HFFc6 (cell line): ENCODE data around the gene CENPP. TPM values are rescaled to one million over a fixed set of nuclear protein-coding genes. Genes with fewer than 3 reads are reported as not detected.

Experiments used
- DNase-seq: peaks from one replicate; pipeline ENCODE4 v3.0.0-alpha.2; 2018
- H3K27ac Mint-ChIP-seq: 2 replicates; pipeline ENCODE4 v1.8.0; 2020; ENCODE audit warnings: mild to moderate bottlenecking, mixed read lengths
- H3K27me3 Mint-ChIP-seq: 2 replicates; pipeline ENCODE4 v1.8.0; 2021; ENCODE audit warnings: mild to moderate bottlenecking, moderate library complexity, mixed read lengths; ENCODE audit not compliant: insufficient read depth
- H3K36me3 Mint-ChIP-seq: 2 replicates; pipeline ENCODE4 v1.8.0; 2021; ENCODE audit warnings: low read depth, mixed read lengths
- H3K4me1 Mint-ChIP-seq: 2 replicates; pipeline ENCODE4 v1.8.0; 2020; ENCODE audit warnings: low read depth, mixed read lengths
- H3K4me3 Mint-ChIP-seq: 2 replicates; pipeline ENCODE4 v1.8.0; 2020; ENCODE audit warnings: mild to moderate bottlenecking, moderate library complexity, mixed read lengths
- H3K9me3 Mint-ChIP-seq: 2 replicates; pipeline ENCODE4 v1.8.0; 2020; ENCODE audit warnings: mild to moderate bottlenecking, mixed read lengths
- total RNA-seq, 6 experiments: library from RNA; stranded (reverse); fragmentation: NEBNext Ultra II Directional; extraction: Animal tissue kit (Norgen Biotek cat#: 25700); gene quantifications; 2 replicates in 1 of 6; 3 replicates in 5 of 6; pipeline ENCODE4 v1.2.3, GENCODE V29; 2021
- TF ChIP-seq, protein P1 (sequence below): fragments of 200-600 bp; sonication (generic); IDR thresholded peaks from 2 replicates; pipeline ENCODE4 v1.5.0; 2021; ENCODE audit warnings: antibody characterized with exemption, mild to moderate bottlenecking

CENPP gene
- total RNA-seq, 6 experiments from 2014 or later = 3.0 to 7.0 (median 6.0) TPM

DNA sequence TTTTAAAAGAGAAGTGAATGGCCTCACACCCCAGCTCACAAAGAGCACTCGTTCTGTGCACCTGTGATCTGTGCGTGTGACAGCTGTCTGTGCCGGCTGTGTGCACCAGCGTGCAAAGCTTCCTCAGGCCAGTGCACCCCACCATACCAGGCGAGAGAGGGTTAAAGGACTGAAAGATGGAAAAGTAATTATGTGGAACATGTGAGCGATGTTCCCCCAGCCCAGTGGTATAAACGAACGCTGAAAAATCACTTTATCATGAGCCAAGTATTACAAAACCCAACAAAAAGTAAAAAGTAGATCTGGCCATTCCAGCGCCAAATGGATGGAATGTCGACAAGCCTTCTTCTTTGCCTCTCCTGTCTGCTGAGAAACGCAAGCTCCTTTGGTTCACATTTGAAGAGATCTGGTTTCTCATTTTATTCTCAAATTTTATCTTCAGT lies 290.5 kb downstream of the CENPP start:
- H3K4me3 Mint-ChIP-seq = no peak overlapping the region
- TF ChIP-seq, protein P1, sequence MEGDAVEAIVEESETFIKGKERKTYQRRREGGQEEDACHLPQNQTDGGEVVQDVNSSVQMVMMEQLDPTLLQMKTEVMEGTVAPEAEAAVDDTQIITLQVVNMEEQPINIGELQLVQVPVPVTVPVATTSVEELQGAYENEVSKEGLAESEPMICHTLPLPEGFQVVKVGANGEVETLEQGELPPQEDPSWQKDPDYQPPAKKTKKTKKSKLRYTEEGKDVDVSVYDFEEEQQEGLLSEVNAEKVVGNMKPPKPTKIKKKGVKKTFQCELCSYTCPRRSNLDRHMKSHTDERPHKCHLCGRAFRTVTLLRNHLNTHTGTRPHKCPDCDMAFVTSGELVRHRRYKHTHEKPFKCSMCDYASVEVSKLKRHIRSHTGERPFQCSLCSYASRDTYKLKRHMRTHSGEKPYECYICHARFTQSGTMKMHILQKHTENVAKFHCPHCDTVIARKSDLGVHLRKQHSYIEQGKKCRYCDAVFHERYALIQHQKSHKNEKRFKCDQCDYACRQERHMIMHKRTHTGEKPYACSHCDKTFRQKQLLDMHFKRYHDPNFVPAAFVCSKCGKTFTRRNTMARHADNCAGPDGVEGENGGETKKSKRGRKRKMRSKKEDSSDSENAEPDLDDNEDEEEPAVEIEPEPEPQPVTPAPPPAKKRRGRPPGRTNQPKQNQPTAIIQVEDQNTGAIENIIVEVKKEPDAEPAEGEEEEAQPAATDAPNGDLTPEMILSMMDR = no peak
- H3K4me1 Mint-ChIP-seq = no peaks in the 10 kb centered on the region
- no peak for DNase-seq
- no peak overlapping the region for H3K27ac Mint-ChIP-seq
- H3K9me3 Mint-ChIP-seq = no peaks in the 10 kb centered on the region
- H3K27me3 Mint-ChIP-seq = peaks cover 7% of the 10 kb centered on the region
- peaks cover 28% of the 10 kb centered on the region for H3K36me3 Mint-ChIP-seq

DNA sequence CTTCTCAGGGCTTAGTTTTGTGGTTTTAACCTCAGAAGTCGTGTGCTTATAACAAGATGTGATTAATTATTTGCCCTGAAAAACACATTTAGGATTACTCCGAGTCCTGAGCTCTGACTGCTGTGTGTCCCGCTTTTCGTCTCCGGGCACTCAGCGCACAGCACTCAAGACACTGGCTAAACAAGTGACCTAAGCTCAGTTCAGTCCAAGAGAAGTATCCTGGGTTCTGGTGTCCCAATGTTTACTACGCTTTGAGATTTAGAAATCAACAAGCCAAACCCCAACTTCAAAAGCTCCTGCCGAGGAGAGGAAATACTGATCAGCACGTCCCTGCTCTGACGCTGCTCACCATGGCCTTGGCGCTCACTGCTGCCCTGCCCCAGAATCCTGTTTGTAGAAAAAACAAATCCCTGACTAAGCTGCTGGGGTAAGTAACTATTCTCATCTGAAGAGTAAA lies 290.9 kb downstream of the CENPP start:
- TF ChIP-seq, protein P1 = no peak
- peaks cover 23% of the 10 kb centered on the region for H3K36me3 Mint-ChIP-seq
- peaks cover 7% of the 10 kb centered on the region for H3K27me3 Mint-ChIP-seq
- no peak overlapping the region for H3K4me3 Mint-ChIP-seq
- H3K4me1 Mint-ChIP-seq = no peaks in the 10 kb centered on the region
- H3K27ac Mint-ChIP-seq = no peak overlapping the region
- DNase-seq = no peak
- H3K9me3 Mint-ChIP-seq = no peaks in the 10 kb centered on the region

DNA sequence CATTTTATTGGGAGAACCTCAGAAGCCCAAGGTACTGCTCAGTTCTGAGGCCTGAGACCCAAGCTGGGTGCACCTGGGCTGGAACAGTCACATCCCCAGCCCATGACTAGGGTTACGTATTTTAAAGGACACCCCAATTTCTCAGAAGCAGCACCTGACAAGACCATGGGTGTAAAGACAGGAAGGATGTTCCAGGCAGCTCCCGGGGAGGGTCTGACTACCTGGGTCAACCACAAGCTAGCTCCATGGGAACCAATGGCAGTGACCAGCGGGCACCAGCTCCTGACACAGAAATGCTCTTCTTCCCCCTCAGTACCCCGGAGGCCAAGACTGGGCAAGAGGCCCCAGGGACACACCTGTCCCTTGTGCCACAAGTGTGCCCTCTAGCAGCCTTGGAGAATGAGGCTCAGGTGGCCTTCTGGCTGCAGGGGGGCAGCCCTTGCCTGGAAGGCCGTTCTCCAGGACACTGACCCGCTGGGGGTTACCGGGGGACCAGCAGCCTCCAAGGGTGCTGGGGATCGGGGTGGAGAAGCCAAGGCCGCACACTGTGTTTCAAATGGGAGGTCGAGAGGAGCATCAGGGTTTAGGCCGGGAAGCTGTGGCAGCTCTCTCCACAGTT lies 291.6 kb downstream of the CENPP start:
- TF ChIP-seq, protein P1 = no peak
- Mint-ChIP-seq H3K9me3 (no peaks in the 10 kb centered on the region), H3K4me3 (no peak overlapping the region), H3K27ac (no peak overlapping the region), H3K27me3 (peaks cover 6% of the 10 kb centered on the region), H3K4me1 (no peaks in the 10 kb centered on the region), H3K36me3 (peaks cover 17% of the 10 kb centered on the region)
- DNase-seq = no peak

DNA sequence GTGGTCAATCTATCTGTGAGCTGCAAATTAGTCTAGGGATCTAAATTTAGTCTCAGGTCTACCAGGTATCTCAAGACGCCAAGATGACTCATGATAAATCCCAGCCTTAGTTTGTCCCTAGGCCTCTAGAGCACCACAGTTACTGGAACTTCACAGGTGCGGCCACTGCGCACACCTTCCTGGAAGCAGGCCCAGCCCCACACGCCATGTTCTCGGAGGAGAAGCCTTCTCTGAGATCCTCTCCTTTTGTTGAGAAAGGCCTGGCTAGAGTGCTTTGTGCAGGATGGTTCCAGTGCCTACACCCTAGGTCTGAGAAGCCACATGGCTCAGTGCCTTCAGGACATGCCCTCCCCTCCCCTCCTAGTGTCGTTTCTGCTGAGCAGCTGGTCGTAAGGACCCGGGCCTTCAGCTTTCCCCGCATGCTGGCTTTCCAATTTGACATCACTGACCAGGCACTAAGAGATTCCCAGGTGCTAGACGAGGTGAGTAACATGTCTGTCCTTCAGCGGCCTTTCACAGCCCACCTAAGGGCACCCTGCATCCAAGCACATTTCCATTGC lies 292.3 kb downstream of the CENPP start:
- H3K36me3 Mint-ChIP-seq = peaks cover 16% of the 10 kb centered on the region
- H3K9me3 Mint-ChIP-seq = no peaks in the 10 kb centered on the region
- H3K4me3 Mint-ChIP-seq = no peak overlapping the region
- no peak for DNase-seq
- TF ChIP-seq, protein P1 = no peak
- no peaks in the 10 kb centered on the region for H3K4me1 Mint-ChIP-seq
- H3K27me3 Mint-ChIP-seq = peaks cover 3% of the 10 kb centered on the region
- no peak overlapping the region for H3K27ac Mint-ChIP-seq

DNA sequence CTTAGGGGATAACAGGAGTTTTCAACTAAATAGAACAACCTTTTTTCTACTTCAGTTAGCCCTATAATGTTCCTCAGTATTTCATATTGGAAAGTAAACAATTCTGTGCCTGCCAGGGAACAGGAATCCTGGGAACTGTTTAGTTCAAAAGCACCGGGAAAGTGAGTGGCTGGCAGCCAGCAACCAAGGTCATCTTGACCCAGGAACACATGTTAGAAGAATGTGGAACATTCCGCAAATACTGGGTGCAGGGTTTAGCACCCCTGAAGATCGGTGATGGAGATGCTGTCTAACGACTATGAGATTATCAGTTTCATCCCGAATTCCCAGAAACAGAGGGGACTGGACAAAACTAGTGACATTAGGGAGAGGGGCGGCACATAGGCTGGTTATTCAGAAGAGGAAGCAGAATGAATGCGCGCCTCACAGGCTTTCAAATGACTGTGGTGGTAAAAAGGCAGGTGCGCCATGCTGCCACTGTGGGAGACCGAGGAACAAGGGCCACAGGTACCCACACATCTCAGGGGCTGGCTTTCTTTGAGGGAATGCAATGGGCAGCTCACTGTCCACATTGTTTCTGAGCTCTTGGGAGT lies 293.0 kb downstream of the CENPP start:
- peaks cover 16% of the 10 kb centered on the region for H3K36me3 Mint-ChIP-seq
- H3K4me1 Mint-ChIP-seq = no peaks in the 10 kb centered on the region
- no peak overlapping the region for H3K4me3 Mint-ChIP-seq
- no peak for DNase-seq
- peaks cover under 1% of the 10 kb centered on the region for H3K27me3 Mint-ChIP-seq
- no peak overlapping the region for H3K27ac Mint-ChIP-seq
- TF ChIP-seq, protein P1 = no peak
- no peaks in the 10 kb centered on the region for H3K9me3 Mint-ChIP-seq
